Astrocyte (in vitro differentiated cells and primary cell): ENCODE results near the gene NPY2R. TPM values are rescaled to one million over a fixed set of nuclear protein-coding genes. Genes with fewer than 3 reads are reported as not detected.

Source experiments
- DNase-seq: peaks from one replicate; pipeline ENCODE4 v3.0.0-alpha.2; 2010; ENCODE audit warnings: low read depth
- FAIRE-seq: peaks from 2 replicates; lab custom pipeline; 2011; peaks lifted over from hg19 to GRCh38; lab: Jason Lieb, UNC
- H2AFZ ChIP-seq: 2 replicates; pipeline ENCODE4 v1.6.0; 2012; ENCODE audit warnings: low read depth, low read length, inconsistent platforms
- H3K27ac ChIP-seq: 2 replicates; pipeline ENCODE4 v1.5.1; 2011; ENCODE audit warnings: low read depth, low read length, inconsistent platforms
- H3K27me3 ChIP-seq: 2 replicates; pipeline ENCODE4 v1.6.0; 2011; ENCODE audit warnings: low read length, inconsistent platforms; ENCODE audit not compliant: insufficient read depth
- H3K36me3 ChIP-seq: 2 replicates; pipeline ENCODE4 v1.5.1; 2011; ENCODE audit warnings: low read length, inconsistent platforms; ENCODE audit not compliant: insufficient read depth
- H3K4me1 ChIP-seq: 2 replicates; pipeline ENCODE4 v1.5.1; 2011; ENCODE audit warnings: low read length, inconsistent platforms; ENCODE audit not compliant: insufficient read depth
- H3K4me2 ChIP-seq: 2 replicates; pipeline ENCODE4 v1.6.0; 2012; ENCODE audit warnings: low read length, inconsistent platforms
- H3K4me3 ChIP-seq: 2 replicates; pipeline ENCODE4 v1.5.1; 2011; ENCODE audit warnings: low read depth, mild to moderate bottlenecking, low read length, inconsistent platforms; ENCODE audit not compliant: insufficient read depth
- H3K79me2 ChIP-seq: 2 replicates; pipeline ENCODE4 v1.6.0; 2012; ENCODE audit warnings: mild to moderate bottlenecking, low read length, inconsistent platforms; ENCODE audit not compliant: insufficient read depth
- H3K9ac ChIP-seq: 2 replicates; pipeline ENCODE4 v1.6.0; 2012; ENCODE audit warnings: mild to moderate bottlenecking, low read length, inconsistent platforms
- H3K9me3 ChIP-seq: 2 replicates; pipeline ENCODE4 v1.5.1; 2012; ENCODE audit warnings: low read depth, mild to moderate bottlenecking, low read length, inconsistent platforms; ENCODE audit not compliant: insufficient read depth
- H4K20me1 ChIP-seq: 2 replicates; pipeline ENCODE4 v1.6.0; 2012; ENCODE audit warnings: low read length, inconsistent platforms; ENCODE audit not compliant: insufficient read depth
- H3K27ac Mint-ChIP-seq: one replicate; pipeline ENCODE4 v1.8.0; 2021; ENCODE audit warnings: mild to moderate bottlenecking, mixed read lengths; ENCODE audit not compliant: unreplicated experiment
- H3K27me3 Mint-ChIP-seq: one replicate; pipeline ENCODE4 v1.8.0; 2021; ENCODE audit warnings: low read depth, mixed read lengths; ENCODE audit not compliant: unreplicated experiment
- H3K36me3 Mint-ChIP-seq: one replicate; pipeline ENCODE4 v1.8.0; 2021; ENCODE audit warnings: low read depth, mixed read lengths; ENCODE audit not compliant: unreplicated experiment
- H3K4me1 Mint-ChIP-seq: one replicate; pipeline ENCODE4 v1.8.0; 2021; ENCODE audit warnings: low read depth, mixed read lengths; ENCODE audit not compliant: unreplicated experiment
- H3K4me3 Mint-ChIP-seq: one replicate; pipeline ENCODE4 v1.8.0; 2021; ENCODE audit warnings: mild to moderate bottlenecking, moderate library complexity, mixed read lengths; ENCODE audit not compliant: unreplicated experiment
- H3K9me3 Mint-ChIP-seq: one replicate; pipeline ENCODE4 v1.8.0; 2021; ENCODE audit warnings: mild to moderate bottlenecking, mixed read lengths; ENCODE audit not compliant: unreplicated experiment
- EZH2 ChIP-seq: IDR thresholded peaks from 2 replicates; pipeline ENCODE4 v1.6.1; 2012; ENCODE audit warnings: mild to moderate bottlenecking, low read length, inconsistent platforms; ENCODE audit not compliant: insufficient read depth
- total RNA-seq: library from RNA; stranded (reverse); gene quantifications from 2 replicates; pipeline ENCODE4 v1.2.1, GENCODE V29; 2021
- TF ChIP-seq, protein P1 (sequence below): IDR thresholded peaks from 2 replicates; pipeline ENCODE4 v1.5.1; 2011; ENCODE audit warnings: low read depth, mild to moderate bottlenecking, inconsistent platforms, low read length, moderate library complexity; ENCODE audit not compliant: insufficient read depth

NPY2R gene
- total RNA-seq, 1 donor from 2014 or later: 0.09 TPM

DNA sequence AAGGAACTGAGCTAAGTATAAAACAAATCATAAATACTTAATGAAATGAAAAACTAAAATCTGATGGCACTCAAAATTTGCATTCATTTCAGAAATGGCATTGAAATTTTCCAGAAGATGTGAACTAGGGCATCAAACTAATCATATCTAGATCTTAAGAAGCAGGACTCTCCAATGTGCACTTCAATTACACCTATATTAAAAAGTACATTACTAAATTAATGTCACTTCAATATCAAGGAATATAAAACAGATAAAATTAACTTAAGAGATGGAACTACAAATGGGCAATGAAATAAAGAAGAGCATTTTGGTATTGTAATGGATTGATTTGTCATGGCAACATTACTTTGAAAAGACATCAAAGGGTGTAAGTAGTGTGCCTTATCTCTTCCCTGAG is 20.3 kb downstream of the NPY2R start:
- no peaks in the 10 kb centered on the region for H3K4me1 ChIP-seq
- no peaks in the 10 kb centered on the region for H3K27me3 Mint-ChIP-seq
- TF ChIP-seq EZH2: no peak
- TF ChIP-seq, protein P1, sequence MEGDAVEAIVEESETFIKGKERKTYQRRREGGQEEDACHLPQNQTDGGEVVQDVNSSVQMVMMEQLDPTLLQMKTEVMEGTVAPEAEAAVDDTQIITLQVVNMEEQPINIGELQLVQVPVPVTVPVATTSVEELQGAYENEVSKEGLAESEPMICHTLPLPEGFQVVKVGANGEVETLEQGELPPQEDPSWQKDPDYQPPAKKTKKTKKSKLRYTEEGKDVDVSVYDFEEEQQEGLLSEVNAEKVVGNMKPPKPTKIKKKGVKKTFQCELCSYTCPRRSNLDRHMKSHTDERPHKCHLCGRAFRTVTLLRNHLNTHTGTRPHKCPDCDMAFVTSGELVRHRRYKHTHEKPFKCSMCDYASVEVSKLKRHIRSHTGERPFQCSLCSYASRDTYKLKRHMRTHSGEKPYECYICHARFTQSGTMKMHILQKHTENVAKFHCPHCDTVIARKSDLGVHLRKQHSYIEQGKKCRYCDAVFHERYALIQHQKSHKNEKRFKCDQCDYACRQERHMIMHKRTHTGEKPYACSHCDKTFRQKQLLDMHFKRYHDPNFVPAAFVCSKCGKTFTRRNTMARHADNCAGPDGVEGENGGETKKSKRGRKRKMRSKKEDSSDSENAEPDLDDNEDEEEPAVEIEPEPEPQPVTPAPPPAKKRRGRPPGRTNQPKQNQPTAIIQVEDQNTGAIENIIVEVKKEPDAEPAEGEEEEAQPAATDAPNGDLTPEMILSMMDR: no peak
- H2AFZ ChIP-seq: no peak overlapping the region
- H3K4me3 ChIP-seq: no peak overlapping the region
- no peaks in the 10 kb centered on the region for H3K79me2 ChIP-seq
- no peaks in the 10 kb centered on the region for H3K36me3 Mint-ChIP-seq
- no peak overlapping the region for H3K27ac Mint-ChIP-seq
- no peaks in the 10 kb centered on the region for H3K9me3 ChIP-seq
- no peaks in the 10 kb centered on the region for H3K36me3 ChIP-seq
- FAIRE-seq: no peak
- H4K20me1 ChIP-seq: no peaks in the 10 kb centered on the region
- no peak overlapping the region for H3K27ac ChIP-seq
- no peak overlapping the region for H3K4me3 Mint-ChIP-seq
- no peak for DNase-seq
- H3K27me3 ChIP-seq: no peaks in the 10 kb centered on the region
- H3K9me3 Mint-ChIP-seq: no peaks in the 10 kb centered on the region
- H3K9ac ChIP-seq: no peak overlapping the region
- H3K4me1 Mint-ChIP-seq: no peaks in the 10 kb centered on the region
- H3K4me2 ChIP-seq: no peak overlapping the region

DNA sequence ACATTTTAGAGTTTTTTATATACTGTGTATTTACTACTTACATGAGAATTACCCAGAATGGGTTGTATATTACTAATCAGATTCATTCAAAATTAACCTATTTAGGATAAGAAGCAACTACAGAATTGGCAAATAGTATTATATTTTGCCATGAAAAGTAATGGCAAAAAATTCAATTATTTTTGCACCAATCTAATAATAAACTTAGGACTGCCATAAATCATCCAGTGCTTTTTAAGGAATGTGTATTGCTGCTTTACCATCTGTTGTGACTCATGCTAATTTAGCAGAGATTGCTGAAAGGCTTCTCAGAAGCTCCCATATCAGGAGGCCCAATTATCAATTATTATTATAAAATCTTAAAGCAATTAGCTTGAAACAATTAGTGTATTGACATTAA is 24.0 kb downstream of the NPY2R start:
- Histone ChIP-seq H3K9ac (no peak overlapping the region), H3K4me2 (no peak overlapping the region), H3K9me3 (no peaks in the 10 kb centered on the region), H3K79me2 (no peaks in the 10 kb centered on the region), H3K27ac (no peak overlapping the region), H3K36me3 (no peaks in the 10 kb centered on the region), H3K27me3 (no peaks in the 10 kb centered on the region), H3K4me1 (no peaks in the 10 kb centered on the region), H3K4me3 (no peak overlapping the region), H2AFZ (no peak overlapping the region), H4K20me1 (no peaks in the 10 kb centered on the region)
- DNase-seq (no peak), FAIRE-seq (no peak)
- no peaks in the 10 kb centered on the region for H3K27me3 Mint-ChIP-seq
- H3K27ac Mint-ChIP-seq: no peak overlapping the region
- no peaks in the 10 kb centered on the region for H3K4me1 Mint-ChIP-seq
- H3K4me3 Mint-ChIP-seq: no peak overlapping the region
- no peaks in the 10 kb centered on the region for H3K36me3 Mint-ChIP-seq
- H3K9me3 Mint-ChIP-seq: no peaks in the 10 kb centered on the region
- no peak for TF ChIP-seq EZH2
- TF ChIP-seq, protein P1: no peak

DNA sequence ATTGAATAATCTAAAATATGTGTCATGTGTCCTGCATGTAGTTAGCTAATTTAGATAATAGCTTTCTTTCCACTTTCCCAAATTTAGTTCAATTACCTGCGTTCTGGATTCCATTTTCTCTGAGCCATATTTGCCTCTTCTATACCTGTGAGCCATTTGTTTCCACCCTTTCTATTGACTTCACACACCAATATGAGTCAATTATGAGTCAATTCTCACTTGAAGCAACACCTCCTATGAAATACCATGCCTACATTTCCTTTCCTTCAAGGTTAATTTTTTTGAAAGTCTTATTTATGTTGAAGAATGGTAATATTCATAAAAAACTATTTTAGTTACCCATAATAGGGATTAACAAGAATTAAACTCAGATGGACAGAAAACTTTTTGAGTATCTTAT is 25.8 kb downstream of the NPY2R start:
- Histone ChIP-seq H4K20me1 (no peaks in the 10 kb centered on the region), H2AFZ (no peak overlapping the region), H3K4me2 (no peak overlapping the region), H3K27me3 (no peaks in the 10 kb centered on the region), H3K36me3 (no peaks in the 10 kb centered on the region), H3K9me3 (no peaks in the 10 kb centered on the region), H3K4me1 (no peaks in the 10 kb centered on the region), H3K27ac (no peak overlapping the region), H3K4me3 (no peak overlapping the region), H3K9ac (no peak overlapping the region), H3K79me2 (no peaks in the 10 kb centered on the region)
- Mint-ChIP-seq H3K9me3 (no peaks in the 10 kb centered on the region), H3K4me3 (no peak overlapping the region), H3K4me1 (no peaks in the 10 kb centered on the region), H3K27me3 (no peaks in the 10 kb centered on the region), H3K36me3 (no peaks in the 10 kb centered on the region), H3K27ac (no peak overlapping the region)
- no peak for TF ChIP-seq EZH2
- TF ChIP-seq, protein P1: no peak
- FAIRE-seq: no peak
- no peak for DNase-seq
